Thoracic aorta (tissue), 2 donors: ENCODE data around the gene CLBA1. TPM values are rescaled to one million over a fixed set of nuclear protein-coding genes. Genes with fewer than 3 reads are reported as not detected.

Experiments
- ATAC-seq: fragments of 150-250 bp; one replicate; pipeline ENCODE4 v1.8.0; 2017; ENCODE audit warnings: low read depth; ENCODE audit not compliant: insufficient number of reproducible peaks, low FRiP score
- DNase-seq: peaks from one replicate; pipeline ENCODE4 v3.0.0-alpha.2; 2020; ENCODE audit warnings: low spot score
- H3K27ac ChIP-seq, 2 donors: fragments of 200-600 bp; sonication (generic); 1 replicate in 1 of 2; 2 replicates in 1 of 2; pipeline ENCODE4 v1.5.1; 2016; ENCODE audit warnings: mild to moderate bottlenecking in 2 of 2, moderate library complexity in 2 of 2
- H3K27me3 ChIP-seq: fragments of 200-600 bp; sonication (generic); replicated peaks from 2 replicates; pipeline ENCODE4 v1.6.0; 2016; ENCODE audit warnings: mild to moderate bottlenecking; ENCODE audit not compliant: insufficient read depth
- H3K36me3 ChIP-seq: fragments of 200-600 bp; sonication (generic); one replicate; pipeline ENCODE4 v1.5.1; 2016
- H3K4me1 ChIP-seq, 2 donors: fragments of 200-600 bp; sonication (generic); 1 replicate in 1 of 2; 2 replicates in 1 of 2; pipeline versions ENCODE4 v1.5.1 to v1.6.0; 2016; ENCODE audit warnings: low read depth in 2 of 2, mild to moderate bottlenecking in 1 of 2; ENCODE audit not compliant: control insufficient read depth in 1 of 2
- H3K4me3 ChIP-seq: fragments of 200-600 bp; sonication (generic); 2 replicates; pipeline ENCODE4 v1.5.1; 2016; ENCODE audit warnings: mild to moderate bottlenecking
- H3K9me3 ChIP-seq: fragments of 200-600 bp; sonication (generic); 2 replicates; pipeline ENCODE4 v1.5.1; 2016
- total RNA-seq, 2 donors: library from RNA; depleted of rRNA; stranded (reverse); fragments of >200 nt; gene quantifications; one replicate each; pipeline versions ENCODE4 v1.1.0 to v1.2.3, GENCODE V29; 2016
- TF ChIP-seq, protein P1 (sequence below): fragments of 200-600 bp; sonication (generic); IDR thresholded peaks from one replicate; pipeline ENCODE4 v1.5.1; 2019; ENCODE audit warnings: antibody characterized with exemption

CLBA1 gene
- total RNA-seq, 2 donors from 2014 or later = 3.1 to 4.6 TPM

DNA sequence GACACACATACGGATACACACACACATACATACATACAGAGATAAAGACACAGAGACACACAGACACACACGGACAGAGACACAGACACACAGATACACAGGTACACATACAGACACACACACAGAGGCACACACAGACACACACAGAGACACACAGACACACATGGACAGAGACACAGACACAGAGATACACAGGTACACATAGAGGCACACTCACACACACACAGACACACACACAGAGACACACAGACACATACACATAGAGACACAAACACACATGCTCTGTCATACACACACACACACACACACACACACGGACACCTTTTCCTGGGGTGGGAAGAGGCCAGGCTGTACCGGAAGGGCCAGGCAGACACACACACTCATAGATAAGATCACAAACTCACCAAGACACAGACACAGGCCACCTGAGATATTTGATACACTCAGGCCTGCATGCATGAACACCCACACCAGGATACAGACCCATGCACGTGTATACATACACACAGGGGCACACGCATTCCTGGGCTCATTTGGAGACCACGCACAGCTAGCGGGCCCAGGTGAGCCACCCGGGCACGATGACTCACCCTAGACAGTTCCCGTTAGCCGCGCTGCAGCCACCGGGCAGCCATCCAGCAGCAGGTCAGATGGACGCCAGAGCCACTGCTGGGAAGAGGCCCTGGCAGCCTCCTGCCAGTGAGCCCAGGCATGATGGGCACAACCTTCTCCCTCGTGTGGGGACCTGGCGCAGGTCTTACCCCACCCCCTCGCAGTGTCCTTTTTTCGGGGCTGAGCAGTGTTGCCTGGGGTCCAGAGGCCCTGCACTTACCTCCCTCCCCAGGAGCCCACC, 5.6 kb upstream of the CLBA1 start:
- Histone ChIP-seq H3K36me3 (no peaks in the 10 kb centered on the region), H3K4me3 (no peak overlapping the region), H3K27me3 (no peaks in the 10 kb centered on the region), H3K4me1 (peaks cover 15 to 49% of the 10 kb centered on the region in 2 donors), H3K27ac (peak overlapping the region in 1 of 2 donors; percentile 6), H3K9me3 (no peaks in the 10 kb centered on the region)
- no peak for ATAC-seq
- no peak for DNase-seq
- TF ChIP-seq, protein P1, sequence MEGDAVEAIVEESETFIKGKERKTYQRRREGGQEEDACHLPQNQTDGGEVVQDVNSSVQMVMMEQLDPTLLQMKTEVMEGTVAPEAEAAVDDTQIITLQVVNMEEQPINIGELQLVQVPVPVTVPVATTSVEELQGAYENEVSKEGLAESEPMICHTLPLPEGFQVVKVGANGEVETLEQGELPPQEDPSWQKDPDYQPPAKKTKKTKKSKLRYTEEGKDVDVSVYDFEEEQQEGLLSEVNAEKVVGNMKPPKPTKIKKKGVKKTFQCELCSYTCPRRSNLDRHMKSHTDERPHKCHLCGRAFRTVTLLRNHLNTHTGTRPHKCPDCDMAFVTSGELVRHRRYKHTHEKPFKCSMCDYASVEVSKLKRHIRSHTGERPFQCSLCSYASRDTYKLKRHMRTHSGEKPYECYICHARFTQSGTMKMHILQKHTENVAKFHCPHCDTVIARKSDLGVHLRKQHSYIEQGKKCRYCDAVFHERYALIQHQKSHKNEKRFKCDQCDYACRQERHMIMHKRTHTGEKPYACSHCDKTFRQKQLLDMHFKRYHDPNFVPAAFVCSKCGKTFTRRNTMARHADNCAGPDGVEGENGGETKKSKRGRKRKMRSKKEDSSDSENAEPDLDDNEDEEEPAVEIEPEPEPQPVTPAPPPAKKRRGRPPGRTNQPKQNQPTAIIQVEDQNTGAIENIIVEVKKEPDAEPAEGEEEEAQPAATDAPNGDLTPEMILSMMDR = no peak

- no peaks in the 10 kb centered on the region for H3K9me3 ChIP-seq
- TF ChIP-seq, protein P1 = no peak
- peak overlapping the region in 1 of 2 donors; percentile 6 for H3K27ac ChIP-seq
- H3K36me3 ChIP-seq = no peaks in the 10 kb centered on the region
- ATAC-seq (no peak), DNase-seq (no peak)
- no peaks in the 10 kb centered on the region for H3K27me3 ChIP-seq
- H3K4me3 ChIP-seq = no peak overlapping the region
- H3K4me1 ChIP-seq = peaks cover 10 to 40% of the 10 kb centered on the region in 2 donors
Observed at GRCh38 chr14:104980611-104981531, 4.7 kb upstream of the CLBA1 start.

DNA sequence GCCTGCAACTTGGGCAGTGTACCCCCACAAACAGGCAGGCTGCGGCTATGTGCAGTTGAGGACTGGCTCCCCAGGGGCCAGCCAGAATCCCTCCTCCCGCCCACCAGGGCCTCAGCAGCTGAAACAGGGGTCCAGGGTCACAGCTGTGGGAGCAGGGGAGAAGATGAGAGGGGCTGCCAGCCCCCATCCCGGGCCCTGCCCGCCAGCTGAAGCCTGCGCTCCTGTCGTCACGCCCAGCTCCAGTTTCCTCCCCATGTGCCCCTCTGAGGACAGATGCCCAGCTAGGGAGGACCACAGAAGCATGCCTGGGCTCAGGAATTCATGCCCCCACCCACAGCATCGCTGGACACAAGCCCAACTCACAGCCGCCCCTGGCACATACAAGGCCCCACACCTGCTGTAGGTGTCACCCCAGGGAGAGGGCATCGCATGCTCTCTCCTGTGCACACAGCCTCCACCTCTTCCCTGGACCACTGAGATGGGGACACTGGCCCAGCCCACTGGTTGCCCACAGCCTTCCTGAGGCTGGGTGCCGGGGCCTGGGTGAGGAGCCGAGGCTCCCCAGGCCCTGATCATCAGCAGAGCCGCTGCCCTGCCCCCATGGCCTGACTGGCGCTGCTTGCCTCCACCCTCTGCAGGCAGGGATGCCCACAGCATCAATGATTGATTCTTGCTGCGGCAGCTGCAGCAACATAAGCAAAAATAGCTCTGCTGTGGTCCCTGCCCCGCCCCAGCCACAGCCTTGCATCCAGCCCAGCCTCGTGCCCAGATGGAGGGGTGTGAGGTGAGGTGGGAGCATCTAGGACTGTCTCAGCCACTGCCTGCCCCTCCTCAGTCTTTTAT, 3.7 kb upstream of the CLBA1 start:
- H3K9me3 ChIP-seq = no peaks in the 10 kb centered on the region
- H3K4me3 ChIP-seq = no peak overlapping the region
- TF ChIP-seq, protein P1 = no peak
- no peaks in the 10 kb centered on the region for H3K27me3 ChIP-seq
- H3K36me3 ChIP-seq = no peaks in the 10 kb centered on the region
- peaks cover 10 to 40% of the 10 kb centered on the region in 2 donors for H3K4me1 ChIP-seq
- no peak for ATAC-seq
- H3K27ac ChIP-seq = no peak overlapping the region
- no peak for DNase-seq

- H3K9me3 ChIP-seq = no peaks in the 10 kb centered on the region
- no peak overlapping the region for H3K27ac ChIP-seq
- H3K4me3 ChIP-seq = no peak overlapping the region
- ATAC-seq (no peak), DNase-seq (no peak)
- H3K27me3 ChIP-seq = no peaks in the 10 kb centered on the region
- H3K36me3 ChIP-seq = no peaks in the 10 kb centered on the region
- H3K4me1 ChIP-seq = peaks cover 2 to 36% of the 10 kb centered on the region in 2 donors
- TF ChIP-seq, protein P1 = no peak
Observed at GRCh38 chr14:104982548-104983230, 2.9 kb upstream of the CLBA1 start.
